HUES6 (cell line): ENCODE measurements around the gene EFNA3.

ENCODE experiments used
- H3K27ac ChIP-seq: 2 replicates; pipeline ENCODE4 v1.7.0; 2013; ENCODE audit warnings: low read depth, mild to moderate bottlenecking, low read length, inconsistent platforms
- H3K27me3 ChIP-seq: 2 replicates; pipeline ENCODE4 v1.6.1; 2013; ENCODE audit warnings: low read length; ENCODE audit not compliant: control insufficient read depth, insufficient read depth
- H3K36me3 ChIP-seq: 2 replicates; pipeline ENCODE4 v1.6.1; 2013; ENCODE audit warnings: low read length; ENCODE audit not compliant: control insufficient read depth, insufficient read depth
- H3K4me1 ChIP-seq: 2 replicates; pipeline ENCODE4 v1.6.1; 2013; ENCODE audit warnings: low read length; ENCODE audit not compliant: control insufficient read depth, insufficient read depth
- H3K4me3 ChIP-seq: 2 replicates; pipeline ENCODE4 v1.5.1; 2013; ENCODE audit warnings: low read depth, low read length
- H3K9ac ChIP-seq: one replicate; pipeline ENCODE4 v1.6.1; 2013; ENCODE audit warnings: mild to moderate bottlenecking, low read length
- H3K9me3 ChIP-seq: 2 replicates; pipeline ENCODE4 v1.6.1; 2013; ENCODE audit warnings: low read depth, low read length; ENCODE audit not compliant: control insufficient read depth, insufficient read depth

Gene EFNA3

GRCh38 chr1:155038602-155039307 lies 39.9 kb upstream of the EFNA3 start:
- Histone ChIP-seq H3K9ac (no peak overlapping the region), H3K9me3 (no peaks in the 10 kb centered on the region), H3K27ac (no peak overlapping the region)

DNA sequence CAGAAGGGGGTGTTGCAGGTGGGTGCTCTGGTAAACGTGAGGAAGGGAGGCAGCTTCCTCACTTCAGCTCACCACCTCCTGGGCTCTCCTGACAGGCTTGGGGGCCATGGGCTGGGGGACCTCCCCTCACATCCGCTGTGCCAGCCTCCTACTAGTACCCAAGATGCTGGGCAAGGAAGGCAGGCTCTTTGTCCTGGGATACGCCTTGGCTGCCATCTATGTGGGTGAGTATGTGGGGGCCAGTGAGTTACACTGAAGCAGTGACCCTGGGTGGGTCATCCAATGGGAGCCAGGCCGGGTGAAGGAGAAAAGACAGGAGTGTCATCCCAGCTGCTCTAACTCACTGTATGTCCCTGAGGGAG lies 39.3 kb upstream of the EFNA3 start:
- Histone ChIP-seq H3K27ac (no peak overlapping the region), H3K4me3 (no peak overlapping the region), H3K9ac (no peak overlapping the region), H3K9me3 (no peaks in the 10 kb centered on the region), H3K36me3 (no peaks in the 10 kb centered on the region), H3K4me1 (peaks cover 4% of the 10 kb centered on the region; the same call in 1 of the 2 replicates), H3K27me3 (no peaks in the 10 kb centered on the region; the same call in 1 of the 2 replicates)

More at GRCh38 chr1:155038602-155039307, 39.9 kb upstream of the EFNA3 start:
- peaks cover 4% of the 10 kb centered on the region; the same call in 1 of the 2 replicates for H3K4me1 ChIP-seq
- H3K27me3 ChIP-seq: no peaks in the 10 kb centered on the region; the same call in 1 of the 2 replicates
- H3K36me3 ChIP-seq: no peaks in the 10 kb centered on the region
- H3K4me3 ChIP-seq: no peak overlapping the region

DNA sequence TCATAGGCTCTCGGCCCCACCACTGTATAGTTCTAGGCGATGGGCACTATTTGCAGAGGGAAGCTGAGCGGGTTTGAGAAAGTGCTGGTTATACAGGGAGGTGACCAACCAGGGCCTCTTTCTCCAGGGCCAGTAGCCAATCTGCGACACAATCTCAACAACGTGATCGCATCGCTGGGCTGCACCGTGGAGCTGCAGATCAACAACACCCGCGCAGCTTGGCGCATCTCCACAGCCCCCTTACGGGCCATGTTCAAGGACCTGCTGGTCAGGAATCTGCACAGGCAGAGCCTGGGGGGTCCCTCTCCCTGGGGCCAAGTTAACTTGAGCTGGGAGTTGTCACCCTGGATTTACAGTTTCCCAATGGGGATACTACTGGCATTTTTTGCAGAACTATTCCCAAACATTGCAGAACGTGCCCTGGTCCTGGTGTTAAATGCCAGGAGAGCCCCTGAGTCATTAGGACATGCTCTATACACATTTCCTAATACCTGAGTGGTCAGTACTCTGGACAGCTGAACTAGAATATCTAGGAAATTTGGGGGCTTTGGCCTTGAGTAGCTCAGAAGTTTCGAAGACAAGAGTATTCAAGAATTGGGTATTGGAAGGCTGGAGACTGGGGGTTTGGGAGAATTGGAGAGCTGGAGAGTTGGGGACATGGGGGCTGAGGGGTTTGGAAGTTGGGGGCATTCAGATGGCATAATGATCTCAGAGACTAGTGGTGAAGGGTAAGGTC lies 38.1 kb upstream of the EFNA3 start:
- peaks cover 9% of the 10 kb centered on the region; the same call in 1 of the 2 replicates for H3K4me1 ChIP-seq
- H3K9me3 ChIP-seq: no peaks in the 10 kb centered on the region
- no peaks in the 10 kb centered on the region; the same call in 1 of the 2 replicates for H3K27me3 ChIP-seq
- H3K27ac ChIP-seq: no peak overlapping the region
- no peaks in the 10 kb centered on the region for H3K36me3 ChIP-seq
- no peak overlapping the region for H3K4me3 ChIP-seq
- H3K9ac ChIP-seq: no peak overlapping the region

GRCh38 chr1:155042789-155043188 lies 35.8 kb upstream of the EFNA3 start:
- H3K36me3 ChIP-seq: no peaks in the 10 kb centered on the region
- H3K4me3 ChIP-seq: no peak overlapping the region
- H3K9ac ChIP-seq: no peak overlapping the region
- no peaks in the 10 kb centered on the region for H3K9me3 ChIP-seq
- H3K4me1 ChIP-seq: peaks cover 16% of the 10 kb centered on the region; the same call in 1 of the 2 replicates
- no peak overlapping the region for H3K27ac ChIP-seq
- H3K27me3 ChIP-seq: no peaks in the 10 kb centered on the region; the same call in 1 of the 2 replicates

- Histone ChIP-seq H3K4me1 (peaks cover 17% of the 10 kb centered on the region; the same call in 1 of the 2 replicates), H3K4me3 (no peak overlapping the region)
These were observed 35.3 kb upstream of the EFNA3 start for GRCh38 chr1:155043301-155043702.

DNA sequence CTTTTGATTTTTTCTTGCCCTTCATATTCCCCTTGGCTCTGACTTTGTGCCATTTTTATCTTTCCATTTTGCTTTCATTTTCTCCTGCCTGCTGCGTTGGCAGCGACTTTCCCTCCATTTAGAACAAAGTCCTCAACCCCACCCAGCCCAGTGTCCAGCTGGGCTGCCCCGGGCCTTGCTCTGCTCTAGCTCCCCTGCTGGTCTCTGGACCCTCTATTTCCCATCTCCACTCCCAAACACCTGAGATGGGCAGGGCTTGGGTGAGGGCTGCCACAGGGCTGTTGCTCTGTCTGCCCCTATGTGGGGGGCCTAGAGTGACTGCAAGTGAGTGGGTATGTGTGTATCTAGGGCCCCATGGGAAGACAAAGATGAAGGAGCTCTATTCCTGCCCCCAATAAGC lies 34.8 kb upstream of the EFNA3 start:
- no peak overlapping the region for H3K4me3 ChIP-seq
- no peak overlapping the region for H3K9ac ChIP-seq
- H3K4me1 ChIP-seq: peaks cover 18% of the 10 kb centered on the region; the same call in 1 of the 2 replicates
- no peaks in the 10 kb centered on the region; the same call in 1 of the 2 replicates for H3K27me3 ChIP-seq
- H3K36me3 ChIP-seq: no peaks in the 10 kb centered on the region
- H3K9me3 ChIP-seq: no peaks in the 10 kb centered on the region
- H3K27ac ChIP-seq: no peak overlapping the region

More at GRCh38 chr1:155043301-155043702, 35.3 kb upstream of the EFNA3 start:
- no peak overlapping the region for H3K27ac ChIP-seq
- H3K27me3 ChIP-seq: no peaks in the 10 kb centered on the region; the same call in 1 of the 2 replicates
- no peaks in the 10 kb centered on the region for H3K9me3 ChIP-seq
- H3K9ac ChIP-seq: no peak overlapping the region
- no peaks in the 10 kb centered on the region for H3K36me3 ChIP-seq

DNA sequence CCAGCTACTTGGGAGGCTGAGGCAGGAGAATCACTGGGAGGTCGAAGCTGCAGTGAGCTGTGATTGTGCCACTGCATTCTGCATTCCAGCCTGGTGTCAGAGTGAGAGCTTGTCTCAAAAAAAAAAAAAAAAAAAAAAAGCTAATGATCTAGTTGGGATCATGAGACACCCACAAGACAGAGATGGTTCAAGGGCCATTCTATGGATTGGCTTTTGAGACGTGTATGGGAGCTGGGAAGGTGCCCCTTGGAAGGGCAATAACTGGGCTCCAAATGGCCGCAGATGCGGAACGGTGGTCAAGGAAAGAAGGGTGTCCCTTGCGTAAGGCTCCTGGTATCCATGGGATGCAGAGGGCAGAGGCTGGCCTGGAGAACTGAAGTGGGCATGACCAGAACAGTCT lies 34.3 kb upstream of the EFNA3 start:
- Histone ChIP-seq H3K4me1 (peaks cover 18% of the 10 kb centered on the region; the same call in 1 of the 2 replicates), H3K4me3 (no peak overlapping the region), H3K27ac (no peak overlapping the region), H3K9ac (no peak overlapping the region), H3K27me3 (no peaks in the 10 kb centered on the region; the same call in 1 of the 2 replicates), H3K9me3 (no peaks in the 10 kb centered on the region), H3K36me3 (no peaks in the 10 kb centered on the region)

- no peak overlapping the region for H3K4me3 ChIP-seq
- no peaks in the 10 kb centered on the region for H3K36me3 ChIP-seq
- H3K9ac ChIP-seq: no peak overlapping the region
- no peaks in the 10 kb centered on the region for H3K27me3 ChIP-seq
- H3K27ac ChIP-seq: no peak overlapping the region
- no peaks in the 10 kb centered on the region for H3K9me3 ChIP-seq
- peaks cover 24% of the 10 kb centered on the region for H3K4me1 ChIP-seq
These were observed 33.6 kb upstream of the EFNA3 start for GRCh38 chr1:155044812-155045657.

DNA sequence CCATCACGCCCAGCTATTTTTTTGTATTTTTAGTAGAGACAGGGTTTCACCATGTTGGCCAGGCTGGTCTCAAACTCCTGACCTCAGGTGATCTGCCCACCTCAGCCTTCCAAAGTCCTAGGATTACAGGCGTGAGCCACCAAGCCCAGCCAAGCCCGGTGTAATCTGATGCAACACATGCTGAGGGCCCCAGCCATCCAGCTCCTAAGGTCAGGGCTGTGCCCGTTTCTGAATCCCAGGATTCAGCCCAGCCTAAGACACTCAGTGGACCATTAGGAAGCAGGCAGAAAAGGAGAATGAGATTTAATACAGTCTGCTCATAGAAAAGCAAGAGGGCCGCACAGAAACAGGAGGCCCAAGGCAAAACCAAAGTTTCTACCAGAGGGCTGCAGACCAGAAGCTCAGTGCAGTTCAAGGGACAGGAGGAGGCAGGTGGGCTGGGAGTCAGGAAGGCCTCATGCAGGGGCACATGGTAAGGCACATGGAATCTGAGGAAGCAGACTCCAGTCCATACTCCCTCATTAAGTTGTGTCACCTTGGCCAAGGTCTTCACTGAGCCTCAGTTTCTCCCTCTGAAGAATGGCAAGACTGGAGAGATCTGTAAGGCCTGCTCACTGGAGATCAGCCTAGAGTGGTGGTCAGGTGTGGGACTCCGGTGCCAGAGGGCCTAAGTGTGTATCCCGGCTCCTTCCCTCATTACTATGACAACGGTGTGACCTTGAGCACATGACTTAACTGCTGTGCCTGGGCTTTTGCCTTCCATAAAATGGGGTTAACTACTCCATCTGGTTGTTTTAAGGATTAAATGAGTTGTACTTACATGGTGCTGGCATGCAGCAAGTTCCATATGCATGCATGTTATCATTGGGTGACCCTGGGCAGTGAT lies 29.9 kb upstream of the EFNA3 start:
- H3K36me3 ChIP-seq: no peaks in the 10 kb centered on the region
- H3K27me3 ChIP-seq: peaks cover 20% of the 10 kb centered on the region
- peaks cover 37% of the 10 kb centered on the region for H3K4me1 ChIP-seq
- no peaks in the 10 kb centered on the region for H3K9me3 ChIP-seq
- no peak overlapping the region for H3K4me3 ChIP-seq
- no peak overlapping the region for H3K9ac ChIP-seq
- no peak overlapping the region for H3K27ac ChIP-seq
